ENCODE data around the gene GIPC3.
A peak's percentile ranks its signal among the peaks of the same experiment; 100 is the strongest.
"Not testable (repeated sequence)": the region's sequence is repeated elsewhere in the genome, so short reads cannot be mapped to it uniquely, and the experiment has no call there.

GIPC3 gene

DNA sequence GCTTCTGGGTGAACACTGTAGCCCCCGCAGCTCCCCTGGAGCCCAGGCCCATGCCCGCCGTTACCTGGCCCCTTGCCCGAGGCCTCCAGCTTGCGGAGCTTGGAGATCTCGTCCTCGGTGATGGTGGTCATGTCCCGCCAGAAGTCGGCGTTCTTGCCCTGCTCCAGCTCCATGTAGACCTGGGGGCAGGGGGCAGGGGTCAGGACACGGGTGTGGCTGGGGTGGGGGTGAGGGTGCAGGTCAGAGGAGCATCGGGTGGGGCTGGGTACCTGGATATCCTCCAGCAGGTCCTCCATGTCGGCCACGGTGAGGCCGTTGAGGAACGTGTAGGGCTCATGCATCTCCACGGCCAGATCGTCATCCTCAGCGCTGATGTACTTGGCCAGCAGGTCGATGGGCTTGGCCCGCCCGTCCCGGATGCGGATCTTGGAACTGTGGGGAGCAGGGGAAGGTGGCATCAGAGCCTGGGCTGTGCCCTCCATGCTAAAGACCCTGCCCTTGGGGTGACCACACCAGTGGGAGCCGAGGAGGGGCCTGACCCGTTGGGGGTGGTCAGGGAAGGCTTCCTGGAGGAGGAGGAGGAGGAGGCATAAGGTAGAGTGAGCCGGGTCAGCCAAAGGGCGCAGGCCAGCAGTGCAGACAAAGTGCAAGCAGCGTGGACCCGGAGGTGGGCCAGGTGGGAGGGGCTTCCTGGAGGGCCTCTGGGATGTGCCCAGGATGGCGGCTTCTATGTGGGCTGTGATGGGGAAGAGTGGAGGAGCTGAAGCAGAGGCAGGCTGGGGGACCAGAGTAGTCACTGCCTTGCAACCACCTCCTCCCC, 33.7 kb downstream of the GIPC3 start:
- DNase-seq (ENCODE audit: low spot score) = no peak

GRCh38 chr19:3619631-3620012, 34.3 kb downstream of the GIPC3 start:
- DNase-seq (ENCODE audit: low spot score) = no peak

DNA sequence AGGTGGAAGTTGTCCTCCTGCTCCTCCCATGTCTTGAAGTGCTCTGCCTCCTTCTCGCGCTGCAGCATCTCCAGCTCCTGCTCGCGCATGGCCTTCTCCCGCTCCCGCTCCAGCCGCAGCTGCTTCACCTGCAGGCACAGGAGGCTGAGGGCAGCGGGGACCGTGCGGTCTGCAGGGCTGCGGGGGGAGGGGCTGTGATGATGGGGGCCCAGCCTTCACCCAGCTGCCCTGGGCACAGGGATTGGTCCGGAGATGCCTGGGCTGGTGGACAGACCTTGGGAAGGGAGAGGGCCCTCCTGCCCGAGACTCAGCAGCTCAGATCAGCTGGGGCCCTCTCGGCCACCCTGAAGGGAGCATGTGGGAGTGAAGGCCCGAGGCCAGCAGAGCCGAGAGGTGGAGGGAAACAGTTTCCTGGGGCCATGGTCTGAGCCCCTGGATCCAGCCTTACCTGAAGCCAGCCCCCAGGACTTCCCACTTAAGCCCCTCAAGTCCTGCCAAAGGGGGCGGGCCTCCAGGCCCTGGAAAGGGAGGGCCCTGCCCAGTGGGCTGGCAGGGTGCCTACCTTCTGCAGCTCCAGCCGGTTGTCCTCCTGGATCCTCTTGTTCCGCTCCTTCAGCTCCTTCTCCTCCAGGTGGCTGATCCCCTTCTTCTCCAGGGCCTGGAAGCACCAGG, 35.0 kb downstream of the GIPC3 start:
- no peak for DNase-seq (ENCODE audit: low spot score)

- DNase-seq (ENCODE audit: low spot score) = no peak
These were observed 35.7 kb downstream of the GIPC3 start for GRCh38 chr19:3620817-3621547.

DNA sequence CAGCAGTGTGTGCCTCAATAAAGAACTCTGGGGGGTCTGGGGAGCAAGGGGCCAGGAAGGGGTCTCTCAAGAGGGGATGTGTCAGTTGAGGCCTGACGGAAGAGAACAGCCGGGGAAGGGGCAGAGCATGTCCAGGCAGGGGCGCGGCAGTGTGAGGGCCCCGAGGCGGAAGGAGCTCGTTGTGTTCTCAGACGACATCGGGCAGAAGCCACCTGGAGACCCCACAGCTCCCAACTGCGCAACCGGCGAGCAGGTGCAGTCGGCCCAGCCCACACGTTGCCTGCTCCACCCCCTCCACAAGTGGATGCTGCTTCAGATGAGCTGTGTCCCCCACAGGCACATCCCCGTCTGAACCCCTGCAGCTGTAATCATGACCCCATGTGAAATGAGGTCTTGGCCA, 36.4 kb downstream of the GIPC3 start:
- DNase-seq (ENCODE audit: low spot score) = no peak

- no peak for DNase-seq (ENCODE audit: low spot score)
These were observed 36.9 kb downstream of the GIPC3 start for GRCh38 chr19:3622224-3622623.

GRCh38 chr19:3623716-3624115, 38.4 kb downstream of the GIPC3 start:
- no peak for DNase-seq (ENCODE audit: low spot score)

GRCh38 chr19:3625996-3626472, 40.8 kb downstream of the GIPC3 start:
- no peak for DNase-seq (ENCODE audit: low spot score)

DNA sequence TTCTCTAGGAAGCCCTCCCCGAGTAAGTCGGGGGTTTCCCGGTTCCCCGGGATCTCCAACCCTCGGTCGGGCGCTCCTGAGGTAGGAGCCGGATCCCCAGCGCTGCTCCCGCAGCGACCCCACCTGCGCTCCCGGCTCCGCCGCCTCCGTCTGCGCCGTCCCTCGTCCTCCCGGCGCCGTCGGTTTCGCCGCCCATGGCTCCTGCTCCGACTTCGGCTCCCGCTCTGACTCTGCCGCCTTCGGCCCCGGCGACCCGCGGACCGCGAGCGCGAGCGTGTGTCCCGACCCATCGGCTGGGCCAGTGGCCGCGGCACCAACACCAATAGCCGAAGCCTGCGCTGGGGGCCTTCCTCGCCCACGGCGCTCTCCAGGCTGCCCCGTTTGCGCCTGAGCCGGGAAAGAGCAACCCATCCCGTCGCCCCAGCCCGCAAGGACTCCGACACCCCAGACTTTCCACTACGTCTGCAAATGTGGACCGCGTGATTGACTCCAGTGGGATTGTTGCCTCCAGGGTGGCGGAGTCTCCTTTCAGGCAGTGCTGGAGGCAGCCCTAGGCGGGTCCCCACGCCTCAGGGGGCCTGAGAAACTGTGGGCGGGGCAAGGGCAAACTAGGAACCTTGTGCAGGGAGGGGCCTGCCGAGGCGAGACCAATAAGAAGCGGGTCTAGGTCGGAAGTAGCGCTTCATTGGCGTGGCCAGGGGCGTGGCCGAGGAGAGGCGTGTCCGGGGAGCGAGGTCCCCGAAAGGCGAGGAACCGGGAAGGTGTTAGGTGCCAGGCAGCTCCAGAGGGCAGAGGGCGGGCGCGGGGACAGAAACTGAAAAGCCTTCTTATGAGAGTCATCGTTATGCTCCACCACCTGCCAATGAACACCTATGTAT, 41.4 kb downstream of the GIPC3 start, which contains the start of gene CACTIN:
Gene CACTIN (minus strand): TSS at position 318 of the 878 bp plus-strand sequence. CDS start 28 bp downstream, at position 290.
- peak; percentile 100 for DNase-seq (ENCODE audit: low spot score)

- no peak for DNase-seq (ENCODE audit: low spot score)
These were observed 42.1 kb downstream of the GIPC3 start for GRCh38 chr19:3627351-3627723.

DNA sequence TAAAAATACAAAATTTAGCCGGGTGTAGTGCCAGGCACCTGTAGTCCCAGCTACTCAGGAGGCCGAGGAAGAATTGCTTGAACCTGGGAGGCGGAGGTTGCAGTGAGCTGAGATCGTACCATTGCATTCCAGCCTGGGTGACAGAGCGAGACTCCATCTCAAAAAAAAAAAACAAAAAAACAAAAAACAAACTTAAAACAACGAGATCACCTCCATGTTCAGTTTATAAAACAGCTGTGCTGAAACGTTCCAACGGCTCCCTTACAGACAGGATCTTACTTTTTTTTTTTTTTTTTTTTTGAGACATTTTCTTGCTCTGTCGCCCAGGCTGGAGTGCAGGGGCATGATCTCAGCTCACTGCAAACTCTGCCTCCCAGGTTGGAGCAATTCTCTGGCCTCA, 43.5 kb downstream of the GIPC3 start:
- DNase-seq (ENCODE audit: low spot score) = not testable (repeated sequence)

DNA sequence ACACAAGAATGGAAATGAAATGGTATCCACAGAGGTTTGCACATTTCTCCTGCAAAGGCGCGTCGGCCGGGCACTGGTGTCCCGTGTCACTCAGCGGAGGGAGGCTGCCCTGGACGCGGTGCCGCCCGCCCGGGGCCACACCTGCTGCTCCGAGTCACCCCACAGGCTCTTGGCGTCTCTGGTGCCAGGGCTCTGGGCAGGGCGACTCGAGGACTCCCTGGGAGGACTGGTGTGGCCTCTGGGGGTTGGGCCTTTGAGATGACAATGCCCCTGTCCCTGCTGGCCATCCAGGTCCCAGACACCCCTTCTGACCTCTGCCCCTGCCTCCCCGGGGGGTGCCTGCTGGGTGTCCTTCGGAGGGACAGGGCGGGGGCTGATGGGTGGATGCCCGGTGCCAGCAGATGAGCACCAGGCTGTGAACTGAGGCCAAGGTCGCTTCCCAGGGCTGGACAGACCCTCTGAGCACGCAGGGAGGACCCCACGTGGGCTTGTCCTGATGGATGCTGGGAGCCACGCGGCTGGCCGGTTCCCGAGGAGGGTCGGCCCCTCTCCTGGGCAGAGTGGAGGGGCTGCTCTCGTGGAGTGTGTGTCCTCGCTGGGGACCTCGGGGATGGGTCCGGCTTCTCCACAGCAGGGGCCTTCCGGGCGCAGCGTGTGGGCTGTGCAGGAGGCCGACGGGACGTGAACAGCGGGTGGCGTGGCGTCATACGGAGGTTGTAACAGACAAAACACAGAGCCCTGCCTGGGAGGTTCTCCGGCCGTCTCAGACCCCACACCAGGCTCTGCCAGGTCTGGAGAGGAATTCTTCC, 46.0 kb downstream of the GIPC3 start:
- no peak for DNase-seq (ENCODE audit: low spot score)

DNA sequence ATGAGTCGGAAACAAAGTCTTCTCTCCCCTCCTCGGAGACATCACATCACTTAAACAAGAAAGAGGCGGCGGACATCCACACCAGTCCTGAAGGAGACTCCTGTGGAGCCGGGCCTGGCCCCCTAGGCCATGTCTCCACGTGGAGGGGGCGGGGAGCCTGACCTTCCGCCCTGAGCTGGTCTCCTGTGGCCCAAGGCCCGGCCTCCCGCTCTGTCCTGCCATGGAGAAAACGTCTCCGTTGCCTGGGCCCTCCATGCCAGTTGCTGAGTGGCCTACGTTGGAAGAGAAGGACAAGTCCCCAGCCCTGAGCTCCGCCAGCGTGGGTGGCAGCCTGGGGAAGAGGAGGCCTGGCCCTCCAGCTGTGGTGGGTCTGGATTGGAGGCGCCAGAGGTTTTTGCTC, 46.8 kb downstream of the GIPC3 start:
- DNase-seq (ENCODE audit: low spot score) = no peak

- no peak for DNase-seq (ENCODE audit: low spot score)
These were observed 47.7 kb downstream of the GIPC3 start for GRCh38 chr19:3632739-3633558.

DNA sequence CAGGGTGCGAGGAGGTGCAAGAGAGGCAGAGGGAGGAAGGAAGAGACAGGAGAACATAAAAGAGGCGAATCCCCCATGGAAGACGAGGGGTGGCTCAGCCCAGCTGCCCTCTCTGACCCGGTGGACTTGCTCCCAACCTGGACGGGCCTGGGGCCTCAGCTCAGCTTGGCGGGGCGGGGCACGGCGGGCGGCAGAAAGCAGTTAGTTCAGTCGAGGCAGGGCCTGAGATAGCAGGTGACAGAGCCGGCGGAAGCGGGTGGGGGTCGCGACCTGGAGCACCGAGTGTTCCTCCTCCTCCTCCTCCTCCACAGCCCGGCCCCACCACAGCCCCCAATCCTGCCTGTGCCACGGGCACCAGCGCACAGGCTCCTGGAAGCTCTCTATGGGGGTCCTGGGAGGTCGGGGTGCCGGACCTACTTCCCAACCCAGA, 48.3 kb downstream of the GIPC3 start:
- no peak for DNase-seq (ENCODE audit: low spot score)

GRCh38 chr19:3634496-3635045, 49.3 kb downstream of the GIPC3 start:
- no peak for DNase-seq (ENCODE audit: low spot score)

DNA sequence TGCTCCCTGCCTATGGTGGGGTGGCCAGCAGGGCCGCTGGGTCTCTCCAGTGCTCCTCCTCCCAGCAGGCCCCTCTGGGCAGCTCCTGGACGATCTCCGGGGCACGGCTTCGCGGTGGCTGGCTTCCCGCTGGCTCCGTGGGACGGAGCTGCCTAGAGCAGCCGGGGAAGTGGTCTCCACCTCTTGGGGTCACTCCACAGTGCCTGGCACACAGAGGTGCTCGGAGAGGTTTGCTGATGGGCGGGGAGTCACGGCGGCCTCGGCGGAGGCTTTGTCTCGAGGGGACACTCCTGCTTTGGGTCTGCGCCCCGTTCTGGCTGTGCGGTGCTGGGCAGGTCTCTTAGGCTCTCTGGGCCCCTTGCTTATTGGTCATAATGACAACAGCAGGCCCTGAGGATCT, 51.2 kb downstream of the GIPC3 start:
- no peak for DNase-seq (ENCODE audit: low spot score)

GRCh38 chr19:3636962-3637361, 51.7 kb downstream of the GIPC3 start:
- DNase-seq (ENCODE audit: low spot score) = no peak

DNA sequence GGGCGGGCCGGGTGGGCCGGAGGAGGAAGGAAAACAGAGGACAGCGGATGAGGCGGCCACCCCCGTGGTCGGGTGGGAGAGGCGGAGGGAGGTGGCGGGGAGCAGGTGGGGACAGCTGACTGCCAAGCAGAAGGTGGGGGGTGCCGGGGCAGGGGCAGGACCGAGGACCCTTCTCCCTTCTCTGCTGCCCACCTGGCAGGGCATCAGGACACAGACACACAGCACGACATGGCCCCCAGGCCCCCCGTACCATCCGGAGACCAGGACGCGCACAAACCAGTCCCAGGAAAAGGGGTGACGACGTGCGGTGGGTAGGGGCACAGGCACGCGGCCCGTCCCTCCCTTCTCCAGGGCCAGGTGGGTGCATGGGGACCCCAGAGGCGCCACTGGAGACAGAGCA, 52.3 kb downstream of the GIPC3 start:
- DNase-seq (ENCODE audit: low spot score) = no peak
